Peyer's patch (tissue), 4 donors: ENCODE data around the gene SOX13.

Experiments used
- CTCF ChIP-seq, 6 experiments: fragments of 450-650 bp in 4 of 6; fragments of 200-600 bp in 2 of 6; sonication (generic) in 1 of 6; IDR thresholded peaks; one replicate each; pipeline ENCODE4 v1.5.1; 2017 to 2019; ENCODE audit warnings: antibody characterized with exemption in 6 of 6, mild to moderate bottlenecking in 3 of 6, moderate library complexity in 1 of 6
- POLR2A ChIP-seq, 2 donors: fragments of 450-650 bp; IDR thresholded peaks; one replicate each; pipeline ENCODE4 v1.5.1; 2017; ENCODE audit warnings: antibody characterized with exemption in 2 of 2, mild to moderate bottlenecking in 2 of 2, moderate library complexity in 2 of 2

GRCh38 chr1:204041803-204042505 is 31.0 kb upstream of the SOX13 start:
- TF ChIP-seq POLR2A (IDR thresholded peaks at IDR 0.05), result no peak
- no peak for TF ChIP-seq CTCF (IDR thresholded peaks at IDR 0.05)
